Brain pericyte (primary cell): Measurements from ENCODE around the gene NUDT6.
"Not testable (repeated sequence)": the region's sequence is repeated elsewhere in the genome, so short reads cannot be mapped to it uniquely, and the experiment has no call there.

ENCODE experiments used
- DNase-seq: peaks from one replicate; pipeline ENCODE4 v3.0.0-alpha.2; 2012; ENCODE audit warnings: low read depth, low spot score

NUDT6 gene

DNA sequence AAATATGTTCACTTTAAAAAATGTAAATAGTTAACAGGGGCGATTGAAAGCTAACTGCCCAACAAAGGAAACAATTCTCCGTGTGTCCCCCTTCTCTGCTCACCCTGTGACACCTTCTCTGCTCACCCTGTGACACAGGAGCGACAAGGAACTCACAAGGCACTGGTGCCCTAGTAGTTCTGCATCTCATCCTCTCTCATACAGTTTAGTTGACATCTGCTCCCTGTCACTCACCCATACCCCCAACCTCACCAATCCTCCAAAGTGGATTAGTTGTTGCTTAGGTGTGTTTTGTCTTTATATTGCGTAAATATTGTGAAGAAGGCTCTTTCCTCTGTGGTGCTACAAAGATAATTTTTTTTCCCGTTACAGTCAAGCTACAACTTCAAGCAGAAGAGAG lies 46.4 kb downstream of the NUDT6 start:
- no peak for DNase-seq

DNA sequence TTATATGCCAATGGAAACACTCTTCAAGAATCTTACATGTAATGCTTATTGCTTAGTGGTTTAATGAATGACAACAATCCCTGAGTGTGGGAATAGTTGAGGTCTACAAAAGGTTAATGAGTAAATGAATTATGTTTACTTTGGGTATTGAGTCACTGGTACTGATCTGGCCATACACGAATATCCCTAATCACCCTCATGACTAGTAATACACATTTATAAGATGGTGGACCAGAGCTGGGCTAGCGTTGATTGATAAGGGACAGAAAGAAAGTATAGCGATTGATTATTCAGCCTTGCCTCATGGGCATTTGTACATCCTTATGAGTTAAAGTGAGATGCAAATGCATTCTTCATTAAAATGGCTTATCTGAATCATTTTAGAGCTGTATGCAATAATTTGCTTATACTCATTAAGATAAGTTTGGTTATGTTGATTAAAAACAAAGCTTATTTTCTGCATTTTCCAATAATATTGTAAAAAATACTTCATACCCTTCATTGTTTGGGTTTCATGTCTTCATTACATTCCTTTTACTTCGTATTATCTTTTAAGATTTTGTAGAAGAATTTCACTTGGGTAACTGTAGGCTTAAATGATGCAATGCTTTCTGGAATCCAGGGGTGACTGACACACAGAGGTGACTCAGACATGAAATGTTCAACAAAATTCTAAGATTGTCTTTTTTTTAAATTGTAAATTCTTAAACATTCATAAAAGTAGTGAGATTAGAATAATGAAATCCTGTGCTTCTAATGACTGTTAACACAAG lies 48.4 kb downstream of the NUDT6 start:
- DNase-seq: no peak

DNA sequence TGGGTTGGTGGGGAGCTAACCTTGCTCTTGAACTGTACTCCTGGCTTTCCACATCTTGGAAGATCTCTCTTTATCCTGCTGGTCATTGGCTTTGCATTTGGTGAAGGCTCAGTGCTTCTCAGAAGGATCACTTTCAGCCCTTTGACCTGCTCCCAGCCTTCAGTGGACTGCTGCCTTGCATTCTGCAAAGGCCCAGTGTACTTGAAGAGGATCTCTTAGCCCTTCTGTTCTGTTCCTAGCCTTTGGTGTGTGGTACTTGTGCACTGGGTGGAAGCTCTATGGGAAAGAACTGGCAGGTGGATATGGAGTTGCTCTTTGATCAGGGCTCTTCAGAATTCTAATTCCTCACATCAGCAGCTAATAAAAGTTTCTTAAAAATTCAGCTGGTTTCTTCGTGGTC lies 49.3 kb downstream of the NUDT6 start:
- no peak for DNase-seq

DNA sequence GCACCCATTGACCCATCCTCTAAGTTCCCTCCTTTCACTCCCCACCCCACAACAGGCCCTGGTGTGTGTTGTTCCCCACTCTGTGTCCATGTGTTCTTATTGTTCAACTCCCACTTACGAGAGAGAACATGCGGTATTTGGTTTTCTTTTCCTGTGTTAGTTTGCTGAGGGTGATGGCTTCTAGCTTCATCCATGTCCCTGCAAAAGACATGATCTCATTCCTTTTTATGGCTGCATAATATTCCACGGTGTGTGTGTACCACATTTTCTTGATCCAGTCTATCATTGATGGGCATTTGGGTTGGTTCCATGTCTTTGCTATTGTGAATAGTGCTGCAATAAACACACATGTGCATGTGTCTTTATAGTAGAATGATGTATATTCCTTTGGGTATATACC lies 54.2 kb downstream of the NUDT6 start:
- not testable (repeated sequence) for DNase-seq

DNA sequence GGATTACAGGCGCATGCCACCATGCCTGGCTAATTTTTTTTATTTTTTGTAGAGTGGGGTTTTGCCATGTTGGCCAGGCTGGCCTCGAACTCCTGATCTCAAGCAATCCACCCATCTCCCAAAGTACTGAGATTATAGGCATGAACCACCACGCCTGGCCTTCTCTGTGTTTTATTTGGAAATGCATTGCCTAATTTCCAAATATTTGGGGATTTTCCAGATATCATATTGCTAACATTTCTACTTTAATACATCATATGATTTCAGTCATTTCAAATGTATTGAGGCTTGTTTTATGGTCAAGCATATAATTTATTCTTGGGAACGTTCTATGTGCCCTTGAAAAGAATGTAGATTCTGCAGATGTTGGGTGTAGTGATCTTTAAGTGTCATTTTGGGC lies 57.0 kb downstream of the NUDT6 start:
- no peak for DNase-seq

DNA sequence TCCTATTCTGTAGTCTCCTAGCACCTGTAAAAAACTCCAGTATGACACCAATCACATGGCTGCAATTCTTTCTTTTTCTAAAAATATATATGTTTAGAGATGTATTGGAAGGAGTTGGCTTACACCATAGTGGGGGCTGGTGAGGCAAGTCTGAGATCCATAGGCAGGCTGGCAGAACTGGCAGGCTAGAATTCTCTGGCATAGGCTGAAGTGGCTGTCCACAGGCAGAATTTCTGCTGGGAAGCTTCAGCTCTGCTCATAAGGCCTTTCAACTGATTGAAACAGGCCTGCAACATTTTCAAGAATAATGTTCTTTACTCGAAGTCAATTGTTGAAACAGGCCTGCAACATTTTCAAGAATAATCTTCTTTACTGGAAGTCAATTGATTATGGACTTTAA lies 58.8 kb downstream of the NUDT6 start:
- no peak for DNase-seq

DNA sequence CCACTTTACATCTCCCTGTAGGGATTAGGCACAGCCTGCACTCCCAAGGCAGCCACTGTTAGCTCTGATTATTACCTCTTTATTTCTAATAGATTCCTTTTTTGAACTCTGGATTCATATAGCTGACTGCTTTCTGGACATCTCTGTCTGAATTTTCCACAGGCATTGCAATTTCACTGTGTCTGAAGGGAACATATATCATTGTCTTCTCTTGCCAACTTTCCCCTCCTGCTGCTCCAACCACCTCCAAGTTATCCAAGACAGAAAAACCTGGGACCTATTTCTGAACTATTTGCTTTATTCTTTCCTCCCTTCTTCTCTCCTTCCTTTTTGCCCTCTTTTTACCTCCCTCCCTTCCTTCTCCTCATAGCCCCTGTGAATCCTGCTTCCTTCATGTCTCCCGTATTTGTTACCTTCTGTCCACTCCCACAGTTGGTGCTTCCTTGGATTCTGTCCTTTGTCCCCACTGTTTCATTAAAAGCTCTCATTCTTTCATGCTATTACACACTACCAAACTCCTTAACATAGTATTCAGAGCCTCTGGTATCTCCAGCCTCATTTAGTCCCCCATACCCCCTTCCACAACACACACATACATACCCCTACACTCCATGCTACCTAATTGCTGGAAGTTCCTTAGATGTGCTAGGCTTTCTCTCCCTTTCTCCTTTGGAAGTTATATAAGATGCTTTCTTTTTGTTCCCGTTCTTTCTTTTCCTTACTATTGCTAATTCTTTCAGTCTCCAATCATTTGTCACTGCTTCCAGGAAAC lies 61.0 kb downstream of the NUDT6 start:
- DNase-seq: no peak

DNA sequence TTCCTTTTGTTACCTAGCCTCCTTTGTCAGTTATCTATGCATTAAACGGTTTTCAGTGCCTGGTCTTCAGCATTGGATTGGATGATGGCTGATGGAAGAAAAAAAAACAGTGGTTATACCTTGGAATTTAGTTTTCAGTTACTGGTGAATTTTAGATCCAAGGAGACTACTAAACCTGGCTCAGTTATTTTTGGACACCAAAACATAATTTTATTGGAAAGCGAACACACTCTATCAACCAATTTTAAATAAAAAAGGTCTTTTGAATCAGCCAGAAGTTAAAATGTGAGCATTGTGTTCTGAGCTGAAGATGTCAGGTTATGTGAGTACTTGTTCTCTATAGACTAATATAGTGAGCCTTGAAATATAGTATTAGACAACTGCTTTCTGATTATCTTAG lies 63.7 kb downstream of the NUDT6 start:
- DNase-seq: no peak

DNA sequence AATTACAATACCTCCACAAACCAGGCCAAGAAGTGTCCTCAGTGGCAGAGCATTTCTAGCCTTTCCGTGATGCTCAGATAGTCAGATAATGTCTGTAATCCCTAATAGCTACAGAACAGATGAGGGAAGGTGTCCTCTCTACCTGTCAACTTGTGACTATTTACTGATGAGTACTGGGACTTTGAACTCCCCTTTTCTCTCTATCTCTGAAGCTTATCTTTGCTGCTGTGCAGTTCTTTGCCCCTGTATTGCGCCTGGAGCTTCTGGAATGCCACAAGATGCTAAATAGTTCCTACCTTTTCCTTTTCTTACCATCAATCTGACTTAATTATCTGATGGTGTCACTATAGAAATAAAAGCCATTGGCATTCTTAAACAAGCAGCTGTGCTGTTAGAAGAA lies 65.2 kb downstream of the NUDT6 start:
- DNase-seq: no peak

DNA sequence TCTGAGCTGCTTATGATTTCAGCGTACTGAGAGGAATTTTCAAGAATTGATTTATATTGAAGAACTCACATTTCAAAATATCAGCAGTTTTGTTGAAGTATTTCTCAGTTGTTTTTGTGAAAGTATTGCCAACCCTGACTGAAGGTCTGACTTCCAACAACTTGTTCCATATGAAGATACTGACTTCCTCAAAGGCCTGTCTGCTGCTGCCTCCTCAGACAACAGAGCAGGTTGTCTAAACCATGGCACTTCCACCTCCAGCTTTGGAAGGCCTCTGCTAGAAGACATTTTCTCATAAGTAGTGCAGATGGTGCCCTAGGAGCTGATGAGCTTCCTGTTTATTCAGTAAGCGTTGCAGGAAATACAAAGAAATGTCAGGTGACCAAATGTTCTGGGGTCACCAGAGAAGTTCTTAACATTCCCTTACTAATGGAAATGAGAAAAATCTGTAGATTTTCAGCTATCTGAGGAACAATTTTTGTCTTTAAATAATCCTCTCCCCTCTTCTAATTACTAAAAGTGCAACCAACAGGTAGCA lies 67.0 kb downstream of the NUDT6 start:
- DNase-seq: no peak

DNA sequence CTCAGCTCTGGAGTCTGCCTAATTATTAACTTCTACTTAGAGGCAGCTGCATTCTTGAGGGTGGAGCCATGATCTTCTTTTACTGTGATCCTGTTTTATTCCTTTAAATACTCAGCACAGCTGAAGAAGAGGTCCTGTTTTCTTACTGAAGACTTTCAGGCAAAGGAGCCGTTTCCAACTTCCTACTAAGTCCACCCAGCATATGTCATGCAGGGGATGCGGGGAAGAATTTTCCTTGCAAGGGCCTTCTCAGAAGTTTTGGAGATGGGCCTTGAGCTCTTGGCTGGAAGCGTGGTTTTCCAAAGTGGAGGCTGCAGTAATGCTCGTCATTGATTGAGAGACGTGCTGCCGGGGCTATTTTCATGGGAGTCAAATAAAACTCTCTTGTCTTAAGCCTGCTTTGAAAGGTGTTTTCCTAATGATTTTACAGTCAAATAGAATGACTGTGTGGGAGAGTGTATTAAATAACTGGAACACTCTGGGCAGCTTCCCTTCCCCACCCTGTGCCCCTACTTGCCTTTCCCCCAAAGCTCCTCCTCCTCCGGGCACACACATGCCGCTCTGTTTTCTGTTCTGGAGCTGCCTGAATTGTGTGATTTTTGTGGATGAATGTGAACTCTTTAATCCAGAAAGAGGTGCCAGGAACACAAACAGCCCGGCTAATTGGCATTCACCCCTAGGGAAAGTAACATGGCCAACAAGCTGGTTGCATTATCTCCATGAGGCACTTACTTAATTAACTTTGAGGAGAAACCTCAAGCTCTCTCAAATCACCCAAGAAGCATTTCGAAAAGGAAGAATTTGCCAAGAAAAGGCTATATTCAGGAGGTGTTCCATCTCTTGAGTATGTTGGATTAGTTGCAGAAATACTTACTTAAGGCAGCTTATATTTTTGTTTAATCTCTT lies 67.7 kb downstream of the NUDT6 start:
- DNase-seq: no peak

DNA sequence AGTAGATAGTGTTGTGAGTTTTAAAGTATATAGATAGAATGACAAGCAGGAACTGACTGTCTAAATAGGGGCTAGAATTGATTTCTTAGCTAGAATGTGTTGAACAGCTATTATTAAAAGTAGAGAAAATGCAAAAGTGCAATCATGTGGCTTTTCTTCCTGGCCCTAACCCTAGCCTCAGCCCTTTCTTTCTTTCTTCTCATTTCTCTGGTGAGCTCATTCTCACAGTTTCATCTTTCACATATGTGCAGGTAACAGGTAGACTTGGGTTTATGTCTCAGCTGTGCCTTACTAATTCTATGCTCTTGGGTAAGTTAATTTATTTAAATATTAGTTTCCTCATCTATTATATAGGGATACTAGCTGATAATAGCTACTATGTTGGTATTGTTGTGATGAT lies 70.8 kb downstream of the NUDT6 start:
- no peak for DNase-seq

DNA sequence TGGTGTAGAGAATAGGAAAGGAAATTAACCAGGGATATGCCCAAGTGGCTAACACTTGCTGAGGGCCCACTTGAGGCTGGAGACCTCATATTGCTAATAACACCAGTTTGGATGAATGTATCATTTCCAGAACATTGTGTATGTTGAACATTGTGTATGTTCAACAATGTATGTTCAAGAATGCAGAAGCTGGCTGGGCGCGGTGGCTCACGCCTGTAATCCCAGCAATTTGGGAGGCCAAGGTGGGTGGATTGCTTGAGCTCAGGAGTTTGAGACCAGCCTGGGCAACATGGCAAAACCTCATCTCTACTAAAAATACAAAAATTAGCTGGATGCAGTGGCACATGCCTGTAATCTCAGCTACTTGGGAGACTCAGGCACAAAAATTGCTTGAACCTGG lies 72.6 kb downstream of the NUDT6 start:
- not testable (repeated sequence) for DNase-seq

DNA sequence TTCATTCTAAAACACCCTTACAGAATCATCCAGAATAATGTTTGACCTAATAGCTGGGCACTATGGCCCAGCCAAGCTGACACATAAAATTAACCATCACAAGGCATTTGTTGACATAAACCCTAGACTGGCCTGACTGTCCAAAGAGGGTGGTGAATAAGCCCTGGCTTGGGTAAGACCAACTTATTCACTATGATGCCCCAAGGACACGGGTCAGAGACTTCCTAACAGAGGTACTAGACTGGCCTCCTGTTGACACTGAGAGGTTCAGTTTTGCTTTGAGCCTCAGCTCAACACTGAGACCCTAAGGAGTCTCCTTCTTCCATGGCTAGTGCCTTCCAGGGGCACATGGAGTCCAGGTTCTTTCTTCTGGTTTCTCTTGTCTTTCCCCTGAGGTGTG lies 74.5 kb downstream of the NUDT6 start:
- no peak for DNase-seq

DNA sequence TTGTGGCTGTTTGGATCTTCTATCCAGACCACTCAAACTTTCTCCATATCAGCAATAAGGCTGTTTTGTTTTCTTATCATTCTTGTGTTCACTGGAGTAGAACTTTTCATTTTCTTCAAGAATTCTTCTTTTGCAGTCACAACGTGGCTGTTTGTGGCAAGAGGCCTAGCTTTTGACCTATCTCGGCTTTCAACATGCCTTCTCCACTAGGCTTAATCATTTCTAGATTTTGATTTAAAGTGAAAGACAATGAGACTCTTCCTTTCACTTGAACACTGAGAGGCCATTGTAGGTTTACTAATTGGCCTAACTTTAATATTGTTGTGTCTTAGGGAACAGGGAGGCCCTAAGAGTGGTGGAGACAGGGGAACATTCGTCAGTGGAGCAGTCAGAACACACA lies 76.6 kb downstream of the NUDT6 start:
- DNase-seq: no peak

DNA sequence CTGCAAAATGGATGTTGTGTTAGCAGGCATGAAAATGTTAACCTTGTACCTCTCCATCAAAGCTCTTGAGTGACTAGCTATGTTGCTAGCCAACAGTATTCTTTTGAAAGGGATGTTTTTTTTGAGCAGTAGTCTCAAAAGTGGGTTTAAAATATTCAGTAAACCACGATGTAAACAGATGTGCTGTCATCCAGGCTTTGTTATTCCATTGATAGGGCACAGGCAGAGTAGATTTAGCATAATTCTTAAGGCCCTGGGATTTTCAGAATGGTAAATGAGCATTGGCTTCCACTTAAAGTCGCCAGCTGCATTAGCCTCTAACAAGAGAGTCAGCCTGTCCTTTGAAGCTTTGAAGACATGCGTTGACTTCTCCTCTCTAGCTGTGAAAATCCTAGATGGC lies 77.3 kb downstream of the NUDT6 start:
- no peak for DNase-seq

DNA sequence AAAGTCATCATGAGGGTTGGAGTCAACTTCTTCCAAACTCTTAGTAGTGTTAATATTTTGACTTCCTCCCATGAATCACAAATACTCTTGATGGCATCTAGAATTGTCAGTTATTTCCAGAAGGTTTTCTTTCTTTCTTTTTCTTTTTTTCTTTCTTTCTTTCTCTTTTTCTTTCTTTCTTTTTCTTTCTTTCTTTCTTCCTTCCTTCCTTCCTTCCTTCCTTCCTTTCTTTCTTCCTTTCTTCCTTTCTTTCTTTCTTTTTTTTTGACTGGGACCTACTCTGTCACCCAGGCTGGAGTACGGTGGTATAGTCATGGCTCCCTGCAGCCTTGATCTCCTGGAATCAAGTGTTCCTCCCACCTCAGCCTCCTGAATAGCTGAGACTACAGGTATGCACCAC lies 78.0 kb downstream of the NUDT6 start:
- DNase-seq: not testable (repeated sequence)

DNA sequence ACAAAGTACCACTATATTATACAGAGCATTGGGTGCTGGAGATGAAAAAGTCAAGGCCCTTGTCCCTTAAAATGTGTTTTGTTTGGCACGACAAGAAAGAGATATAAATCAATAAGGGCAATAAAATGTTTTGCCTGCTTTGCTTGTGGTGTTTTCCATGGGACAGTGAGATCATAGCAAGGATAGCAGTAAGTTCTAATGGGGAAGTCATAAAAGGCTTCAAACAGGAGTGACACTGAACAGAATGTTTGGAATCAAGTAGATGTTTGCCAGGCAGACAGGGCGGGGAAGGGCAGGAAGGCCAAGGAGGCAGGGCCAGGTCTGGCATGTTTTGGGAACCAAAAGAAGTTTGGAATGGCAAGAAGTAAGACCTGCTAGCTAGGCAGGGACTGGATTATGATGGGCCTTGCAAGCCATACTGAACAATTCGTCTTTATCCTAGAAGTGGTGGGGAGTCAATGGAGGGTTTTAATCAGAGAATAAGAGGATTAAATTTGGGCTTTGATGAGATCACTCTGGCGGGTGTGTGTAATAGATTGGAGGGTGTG lies 79.3 kb downstream of the NUDT6 start:
- no peak for DNase-seq
